Keratinocyte (primary cell): ENCODE data around the gene VPS50. TPM values are rescaled to one million over a fixed set of nuclear protein-coding genes. Genes with fewer than 3 reads are reported as not detected.
A peak's percentile ranks its signal among the peaks of the same experiment; 100 is the strongest.

Experiments used
- DNase-seq: peaks from one replicate; pipeline ENCODE4 v3.0.0-alpha.2; 2011; ENCODE audit warnings: low read depth, missing footprints, low spot score
- FAIRE-seq: peaks from 2 replicates; lab custom pipeline; 2011; peaks lifted over from hg19 to GRCh38; lab: Jason Lieb, UNC
- H2AFZ ChIP-seq: 2 replicates; pipeline ENCODE4 v1.6.0; 2012; ENCODE audit warnings: low read length, control low read depth, inconsistent platforms; ENCODE audit not compliant: control insufficient read depth
- H3K27ac ChIP-seq: 2 replicates; pipeline ENCODE4 v1.5.1; 2011; ENCODE audit warnings: low read length; ENCODE audit not compliant: control insufficient read depth, insufficient read depth
- H3K27me3 ChIP-seq: 3 replicates; pipeline ENCODE4 v1.6.0; 2011; ENCODE audit warnings: low read length; ENCODE audit not compliant: control insufficient read depth, insufficient read depth; ENCODE audit errors: extremely low read depth
- H3K36me3 ChIP-seq, 2 experiments: 2 replicates in 1 of 2; 3 replicates in 1 of 2; pipeline ENCODE4 v1.5.1; 2011; ENCODE audit warnings: low read length in 2 of 2, mild to moderate bottlenecking in 1 of 2; ENCODE audit not compliant: control insufficient read depth in 2 of 2, insufficient read depth in 2 of 2; ENCODE audit errors: extremely low read depth in 1 of 2
- H3K4me1 ChIP-seq: 3 replicates; pipeline ENCODE4 v1.5.1; 2011; ENCODE audit warnings: low read length; ENCODE audit not compliant: control insufficient read depth, insufficient read depth; ENCODE audit errors: extremely low read depth
- H3K4me2 ChIP-seq: 3 replicates; pipeline ENCODE4 v1.6.0; 2011; ENCODE audit warnings: low read depth, low read length; ENCODE audit not compliant: control insufficient read depth, insufficient read depth; ENCODE audit errors: extremely low read depth
- H3K4me3 ChIP-seq, 3 experiments: fragments of 200-600 bp in 1 of 3; sonication (generic) in 1 of 3; 2 replicates in 2 of 3; 3 replicates in 1 of 3; pipeline ENCODE4 v1.5.1; 2011 to 2016; ENCODE audit warnings: low read length in 3 of 3, mild to moderate bottlenecking in 3 of 3, control low read depth in 2 of 3, inconsistent platforms in 1 of 3, low read depth in 1 of 3, mixed read lengths in 1 of 3, mixed run types in 1 of 3, moderate library complexity in 1 of 3; ENCODE audit not compliant: control insufficient read depth in 2 of 3, insufficient read depth in 2 of 3; ENCODE audit errors: extremely low read depth in 1 of 3
- H3K79me2 ChIP-seq: 2 replicates; pipeline ENCODE4 v1.6.0; 2012; ENCODE audit warnings: low read length; ENCODE audit not compliant: control insufficient read depth, insufficient read depth
- H3K9ac ChIP-seq: 3 replicates; pipeline ENCODE4 v1.6.0; 2011; ENCODE audit warnings: low read length; ENCODE audit not compliant: control insufficient read depth, insufficient read depth; ENCODE audit errors: extremely low read depth
- H3K9me1 ChIP-seq: 3 replicates; pipeline ENCODE4 v1.6.0; 2011; ENCODE audit warnings: low read length; ENCODE audit not compliant: control insufficient read depth, insufficient read depth; ENCODE audit errors: extremely low read depth
- H3K9me3 ChIP-seq: 2 replicates; pipeline ENCODE4 v1.5.1; 2012; ENCODE audit warnings: low read depth, low read length; ENCODE audit not compliant: control insufficient read depth
- H4K20me1 ChIP-seq: 3 replicates; pipeline ENCODE4 v1.6.0; 2011; ENCODE audit warnings: low read length; ENCODE audit not compliant: control insufficient read depth, insufficient read depth; ENCODE audit errors: extremely low read depth
- CTCF ChIP-seq, 3 experiments: IDR thresholded peaks in 1 of 3; conservative IDR thresholded peaks in 1 of 3; optimal IDR thresholded peaks in 1 of 3; 2 replicates in 2 of 3; 3 replicates in 1 of 3; pipeline versions ENCODE3 to v1.5.1; 2011; ENCODE audit warnings: low read length in 3 of 3, mild to moderate bottlenecking in 3 of 3, moderate library complexity in 2 of 3, control low read depth in 1 of 3, inconsistent platforms in 1 of 3; ENCODE audit not compliant: insufficient read depth in 2 of 3; ENCODE audit errors: extremely low read depth in 1 of 3
- EZH2 ChIP-seq: IDR thresholded peaks from one replicate; pipeline ENCODE4 v1.6.1; 2012; ENCODE audit warnings: inconsistent platforms, mild to moderate bottlenecking, low read length, moderate library complexity
- dilution Hi-C: fragments of 300-500 bp; cut with MboI; formaldehyde crosslinking; loops from one replicate; pipeline ENCODE4 v1.7.0; 2020; ENCODE audit warnings: low sequenced_read_pairs; ENCODE audit not compliant: extremely low pct_ligation_motif_present
- polyA plus RNA-seq, 5 experiments: library from polyadenylated mRNA; depleted of rRNA in 3 of 5; stranded (reverse) in 3 of 5; stranded (forward) in 1 of 5; unstranded in 1 of 5; fragments of >200 nt; gene quantifications; 1 replicate in 1 of 5; 2 replicates in 3 of 5; 3 replicates in 1 of 5; pipeline versions ENCODE4 v1.2.1 to v1.2.3, GENCODE V29; 2011 to 2012; ENCODE audit warnings: missing spikeins in 2 of 5, low read depth in 1 of 5, low replicate concordance in 1 of 5

The VPS50 gene
- polyA plus RNA-seq, 1 donor (not counting 4 experiments of a cell fraction or from before 2014, with no cell fraction given): 17.0 TPM

- no peak for DNase-seq
- Histone ChIP-seq H3K79me2 (peaks cover 16% of the 10 kb centered on the region), H3K9me1 (no peaks in the 10 kb centered on the region), H3K4me1 (peaks cover 10% of the 10 kb centered on the region), H3K4me2 (peak overlapping the region; percentile 92), H3K27me3 (no peaks in the 10 kb centered on the region), H3K4me3 (peak overlapping the region; percentile 78 to 99 (median 95)), H2AFZ (peak overlapping the region; percentile 98), H3K36me3 (no peaks in the 10 kb centered on the region), H4K20me1 (no peaks in the 10 kb centered on the region), H3K27ac (peak overlapping the region; percentile 91), H3K9ac (peak overlapping the region; percentile 88), H3K9me3 (no peaks in the 10 kb centered on the region)
- no peak for FAIRE-seq
- dilution Hi-C loops: no loop called here
- no peak for TF ChIP-seq CTCF (optimal IDR thresholded peaks at IDR 0.05 in 1 of 3, IDR thresholded peaks at IDR 0.05 in 1 of 3, conservative IDR thresholded peaks at IDR 0.05 in 1 of 3; ENCODE audit: extremely low read depth in 1 of 3, insufficient read depth in 2 of 3, low read length in 3 of 3)
- no peak for TF ChIP-seq EZH2
Observed at GRCh38 chr7:93232673-93233018, 480 bp downstream of the VPS50 start.

GRCh38 chr7:93235541-93235940, 3.4 kb downstream of the VPS50 start:
- Histone ChIP-seq H3K27ac (no peak overlapping the region), H3K4me3 (no peak overlapping the region), H3K27me3 (no peaks in the 10 kb centered on the region), H3K36me3 (no peaks in the 10 kb centered on the region), H4K20me1 (no peaks in the 10 kb centered on the region), H3K9ac (no peak overlapping the region), H3K4me2 (no peak overlapping the region), H3K4me1 (peaks cover 10% of the 10 kb centered on the region), H3K79me2 (peaks cover 16% of the 10 kb centered on the region), H3K9me3 (no peaks in the 10 kb centered on the region), H2AFZ (no peak overlapping the region), H3K9me1 (no peaks in the 10 kb centered on the region)
- DNase-seq (no peak), FAIRE-seq (no peak)
- no peak for TF ChIP-seq CTCF (optimal IDR thresholded peaks at IDR 0.05 in 1 of 3, IDR thresholded peaks at IDR 0.05 in 1 of 3, conservative IDR thresholded peaks at IDR 0.05 in 1 of 3; ENCODE audit: extremely low read depth in 1 of 3, insufficient read depth in 2 of 3, low read length in 3 of 3)
- TF ChIP-seq EZH2: no peak
- dilution Hi-C loops: no loop called here
